Keratinocyte (primary cell): ENCODE results near the gene IRF1. TPM values are rescaled to one million over a fixed set of nuclear protein-coding genes. Genes with fewer than 3 reads are reported as not detected.

Experiments used
- DNase-seq: peaks from one replicate; pipeline ENCODE4 v3.0.0-alpha.2; 2011; ENCODE audit warnings: low read depth, missing footprints, low spot score
- FAIRE-seq: peaks from 2 replicates; lab custom pipeline; 2011; peaks lifted over from hg19 to GRCh38; lab: Jason Lieb, UNC
- H2AFZ ChIP-seq: 2 replicates; pipeline ENCODE4 v1.6.0; 2012; ENCODE audit warnings: low read length, control low read depth, inconsistent platforms; ENCODE audit not compliant: control insufficient read depth
- H3K27ac ChIP-seq: 2 replicates; pipeline ENCODE4 v1.5.1; 2011; ENCODE audit warnings: low read length; ENCODE audit not compliant: control insufficient read depth, insufficient read depth
- H3K27me3 ChIP-seq: 3 replicates; pipeline ENCODE4 v1.6.0; 2011; ENCODE audit warnings: low read length; ENCODE audit not compliant: control insufficient read depth, insufficient read depth; ENCODE audit errors: extremely low read depth
- H3K36me3 ChIP-seq, 2 experiments: 2 replicates in 1 of 2; 3 replicates in 1 of 2; pipeline ENCODE4 v1.5.1; 2011; ENCODE audit warnings: low read length in 2 of 2, mild to moderate bottlenecking in 1 of 2; ENCODE audit not compliant: control insufficient read depth in 2 of 2, insufficient read depth in 2 of 2; ENCODE audit errors: extremely low read depth in 1 of 2
- H3K4me1 ChIP-seq: 3 replicates; pipeline ENCODE4 v1.5.1; 2011; ENCODE audit warnings: low read length; ENCODE audit not compliant: control insufficient read depth, insufficient read depth; ENCODE audit errors: extremely low read depth
- H3K4me2 ChIP-seq: 3 replicates; pipeline ENCODE4 v1.6.0; 2011; ENCODE audit warnings: low read depth, low read length; ENCODE audit not compliant: control insufficient read depth, insufficient read depth; ENCODE audit errors: extremely low read depth
- H3K4me3 ChIP-seq, 3 experiments: fragments of 200-600 bp in 1 of 3; sonication (generic) in 1 of 3; 2 replicates in 2 of 3; 3 replicates in 1 of 3; pipeline ENCODE4 v1.5.1; 2011 to 2016; ENCODE audit warnings: low read length in 3 of 3, mild to moderate bottlenecking in 3 of 3, control low read depth in 2 of 3, inconsistent platforms in 1 of 3, low read depth in 1 of 3, mixed read lengths in 1 of 3, mixed run types in 1 of 3, moderate library complexity in 1 of 3; ENCODE audit not compliant: control insufficient read depth in 2 of 3, insufficient read depth in 2 of 3; ENCODE audit errors: extremely low read depth in 1 of 3
- H3K79me2 ChIP-seq: 2 replicates; pipeline ENCODE4 v1.6.0; 2012; ENCODE audit warnings: low read length; ENCODE audit not compliant: control insufficient read depth, insufficient read depth
- H3K9ac ChIP-seq: 3 replicates; pipeline ENCODE4 v1.6.0; 2011; ENCODE audit warnings: low read length; ENCODE audit not compliant: control insufficient read depth, insufficient read depth; ENCODE audit errors: extremely low read depth
- H3K9me1 ChIP-seq: 3 replicates; pipeline ENCODE4 v1.6.0; 2011; ENCODE audit warnings: low read length; ENCODE audit not compliant: control insufficient read depth, insufficient read depth; ENCODE audit errors: extremely low read depth
- H3K9me3 ChIP-seq: 2 replicates; pipeline ENCODE4 v1.5.1; 2012; ENCODE audit warnings: low read depth, low read length; ENCODE audit not compliant: control insufficient read depth
- H4K20me1 ChIP-seq: 3 replicates; pipeline ENCODE4 v1.6.0; 2011; ENCODE audit warnings: low read length; ENCODE audit not compliant: control insufficient read depth, insufficient read depth; ENCODE audit errors: extremely low read depth
- EZH2 ChIP-seq: IDR thresholded peaks from one replicate; pipeline ENCODE4 v1.6.1; 2012; ENCODE audit warnings: inconsistent platforms, mild to moderate bottlenecking, low read length, moderate library complexity
- dilution Hi-C: fragments of 300-500 bp; cut with MboI; formaldehyde crosslinking; loops from one replicate; pipeline ENCODE4 v1.7.0; 2020; ENCODE audit warnings: low sequenced_read_pairs; ENCODE audit not compliant: extremely low pct_ligation_motif_present
- polyA plus RNA-seq, 5 experiments: library from polyadenylated mRNA; depleted of rRNA in 3 of 5; stranded (reverse) in 3 of 5; stranded (forward) in 1 of 5; unstranded in 1 of 5; fragments of >200 nt; gene quantifications; 1 replicate in 1 of 5; 2 replicates in 3 of 5; 3 replicates in 1 of 5; pipeline versions ENCODE4 v1.2.1 to v1.2.3, GENCODE V29; 2011 to 2012; ENCODE audit warnings: missing spikeins in 2 of 5, low read depth in 1 of 5, low replicate concordance in 1 of 5
- TF ChIP-seq, protein P1 (sequence below), 3 experiments: IDR thresholded peaks in 1 of 3; conservative IDR thresholded peaks in 1 of 3; optimal IDR thresholded peaks in 1 of 3; 2 replicates in 2 of 3; 3 replicates in 1 of 3; pipeline versions ENCODE3 to v1.5.1; 2011; ENCODE audit warnings: low read length in 3 of 3, mild to moderate bottlenecking in 3 of 3, moderate library complexity in 2 of 3, control low read depth in 1 of 3, inconsistent platforms in 1 of 3; ENCODE audit not compliant: insufficient read depth in 2 of 3; ENCODE audit errors: extremely low read depth in 1 of 3

IRF1 gene
- polyA plus RNA-seq, 1 donor (not counting 4 experiments of a cell fraction or from before 2014, with no cell fraction given): 6.2 TPM

DNA sequence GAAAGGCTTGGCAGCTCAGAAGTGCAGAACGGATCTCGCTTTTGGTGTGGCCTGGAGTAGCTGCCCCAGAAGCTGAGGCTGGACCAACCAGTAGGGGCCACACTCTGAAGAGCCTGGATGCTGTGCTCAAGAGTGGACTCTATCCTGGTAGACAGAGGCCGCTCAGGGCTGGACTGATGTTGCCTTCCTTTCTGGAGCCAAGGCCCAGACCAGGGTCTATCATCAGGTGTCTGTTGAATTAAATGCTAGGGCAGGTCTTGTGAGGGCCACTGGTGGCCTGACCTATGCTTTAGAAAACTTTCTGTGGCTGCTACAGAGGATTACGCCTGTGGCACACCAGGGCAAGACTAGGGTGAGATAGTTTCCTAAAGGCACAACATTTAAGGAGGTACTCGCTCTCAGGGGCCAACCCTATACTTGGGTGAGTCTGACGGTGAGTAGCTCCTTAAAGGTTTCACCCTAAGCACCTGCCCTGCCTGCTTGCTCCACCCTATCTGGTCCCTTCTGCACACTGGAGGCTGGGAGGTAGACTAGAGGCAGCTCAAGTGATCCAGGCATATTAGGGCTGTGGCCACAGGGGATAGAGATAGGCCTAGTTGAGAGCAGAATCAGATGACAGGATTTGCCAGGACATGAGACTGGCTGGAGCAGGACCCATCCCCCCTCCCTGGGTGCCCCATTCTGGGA lies 9.8 kb upstream of the IRF1 start:
- Histone ChIP-seq H4K20me1 (no peaks in the 10 kb centered on the region), H3K79me2 (no peaks in the 10 kb centered on the region), H3K4me3 (no peak overlapping the region), H3K27ac (no peak overlapping the region), H3K9me1 (no peaks in the 10 kb centered on the region), H3K36me3 (no peaks in the 10 kb centered on the region), H3K4me1 (peaks cover 17% of the 10 kb centered on the region), H3K4me2 (no peak overlapping the region), H3K9ac (no peak overlapping the region), H3K27me3 (no peaks in the 10 kb centered on the region), H2AFZ (no peak overlapping the region), H3K9me3 (no peaks in the 10 kb centered on the region)
- no peak for DNase-seq
- FAIRE-seq: no peak
- dilution Hi-C loops: no loop called here
- TF ChIP-seq, protein P1, sequence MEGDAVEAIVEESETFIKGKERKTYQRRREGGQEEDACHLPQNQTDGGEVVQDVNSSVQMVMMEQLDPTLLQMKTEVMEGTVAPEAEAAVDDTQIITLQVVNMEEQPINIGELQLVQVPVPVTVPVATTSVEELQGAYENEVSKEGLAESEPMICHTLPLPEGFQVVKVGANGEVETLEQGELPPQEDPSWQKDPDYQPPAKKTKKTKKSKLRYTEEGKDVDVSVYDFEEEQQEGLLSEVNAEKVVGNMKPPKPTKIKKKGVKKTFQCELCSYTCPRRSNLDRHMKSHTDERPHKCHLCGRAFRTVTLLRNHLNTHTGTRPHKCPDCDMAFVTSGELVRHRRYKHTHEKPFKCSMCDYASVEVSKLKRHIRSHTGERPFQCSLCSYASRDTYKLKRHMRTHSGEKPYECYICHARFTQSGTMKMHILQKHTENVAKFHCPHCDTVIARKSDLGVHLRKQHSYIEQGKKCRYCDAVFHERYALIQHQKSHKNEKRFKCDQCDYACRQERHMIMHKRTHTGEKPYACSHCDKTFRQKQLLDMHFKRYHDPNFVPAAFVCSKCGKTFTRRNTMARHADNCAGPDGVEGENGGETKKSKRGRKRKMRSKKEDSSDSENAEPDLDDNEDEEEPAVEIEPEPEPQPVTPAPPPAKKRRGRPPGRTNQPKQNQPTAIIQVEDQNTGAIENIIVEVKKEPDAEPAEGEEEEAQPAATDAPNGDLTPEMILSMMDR (optimal IDR thresholded peaks at IDR 0.05 in 1 of 3, IDR thresholded peaks at IDR 0.05 in 1 of 3, conservative IDR thresholded peaks at IDR 0.05 in 1 of 3; ENCODE audit: extremely low read depth in 1 of 3, insufficient read depth in 2 of 3, low read length in 3 of 3): no peak
- TF ChIP-seq EZH2: no peak

DNA sequence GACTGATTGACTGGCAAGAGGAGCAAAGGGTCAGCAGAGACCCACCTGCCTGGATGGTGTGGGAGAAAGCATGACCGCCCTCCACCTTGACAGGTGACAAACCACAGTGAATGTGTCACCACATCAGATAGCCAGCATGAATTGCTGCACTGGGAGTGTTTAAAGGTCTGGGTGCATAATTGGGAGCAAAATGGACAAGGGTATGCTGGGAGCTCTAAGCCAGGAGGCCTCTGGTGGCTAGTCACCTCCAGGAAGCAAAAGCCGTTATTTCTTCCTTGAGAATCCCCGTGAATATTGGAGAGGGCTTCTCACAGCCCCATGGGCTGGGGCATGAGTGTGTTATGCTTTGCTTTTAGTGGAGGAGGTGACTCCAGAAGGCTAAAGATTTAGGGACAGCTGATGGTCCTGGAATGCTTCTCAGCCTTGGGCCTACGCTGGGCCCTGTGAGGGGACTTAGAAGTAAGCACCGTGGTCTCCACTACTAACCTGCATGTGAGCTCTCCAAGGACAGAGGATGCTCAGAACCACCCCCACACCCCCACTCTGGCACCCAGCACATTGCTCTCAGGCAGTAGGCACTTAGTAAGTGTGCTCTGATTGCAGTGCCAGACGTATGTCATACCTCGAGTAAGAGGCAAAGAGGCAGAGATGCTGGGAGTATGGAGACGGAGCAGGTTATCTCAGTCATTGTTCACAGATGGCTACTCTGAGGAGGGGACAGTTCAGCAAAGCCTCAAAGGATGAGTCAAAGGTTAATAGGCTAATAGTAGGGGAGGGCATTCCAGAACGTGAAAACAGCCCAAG lies 9.1 kb upstream of the IRF1 start:
- no peaks in the 10 kb centered on the region for H3K9me1 ChIP-seq
- TF ChIP-seq, protein P1 (optimal IDR thresholded peaks at IDR 0.05 in 1 of 3, IDR thresholded peaks at IDR 0.05 in 1 of 3, conservative IDR thresholded peaks at IDR 0.05 in 1 of 3; ENCODE audit: extremely low read depth in 1 of 3, insufficient read depth in 2 of 3, low read length in 3 of 3): no peak
- TF ChIP-seq EZH2: no peak
- H3K4me1 ChIP-seq: peaks cover 21% of the 10 kb centered on the region
- H3K9ac ChIP-seq: no peak overlapping the region
- no peak overlapping the region for H3K27ac ChIP-seq
- H3K4me3 ChIP-seq: no peak overlapping the region
- H4K20me1 ChIP-seq: no peaks in the 10 kb centered on the region
- no peaks in the 10 kb centered on the region for H3K27me3 ChIP-seq
- H3K4me2 ChIP-seq: no peak overlapping the region
- FAIRE-seq (no peak), DNase-seq (no peak)
- H2AFZ ChIP-seq: no peak overlapping the region
- H3K36me3 ChIP-seq: no peaks in the 10 kb centered on the region
- dilution Hi-C loops: no loop called here
- H3K79me2 ChIP-seq: no peaks in the 10 kb centered on the region
- H3K9me3 ChIP-seq: no peaks in the 10 kb centered on the region
